ENCODE measurements around the gene MCM3AP.
"Not testable (repeated sequence)": the region's sequence is repeated elsewhere in the genome, so short reads cannot be mapped to it uniquely, and the experiment has no call there.

MCM3AP gene

DNA sequence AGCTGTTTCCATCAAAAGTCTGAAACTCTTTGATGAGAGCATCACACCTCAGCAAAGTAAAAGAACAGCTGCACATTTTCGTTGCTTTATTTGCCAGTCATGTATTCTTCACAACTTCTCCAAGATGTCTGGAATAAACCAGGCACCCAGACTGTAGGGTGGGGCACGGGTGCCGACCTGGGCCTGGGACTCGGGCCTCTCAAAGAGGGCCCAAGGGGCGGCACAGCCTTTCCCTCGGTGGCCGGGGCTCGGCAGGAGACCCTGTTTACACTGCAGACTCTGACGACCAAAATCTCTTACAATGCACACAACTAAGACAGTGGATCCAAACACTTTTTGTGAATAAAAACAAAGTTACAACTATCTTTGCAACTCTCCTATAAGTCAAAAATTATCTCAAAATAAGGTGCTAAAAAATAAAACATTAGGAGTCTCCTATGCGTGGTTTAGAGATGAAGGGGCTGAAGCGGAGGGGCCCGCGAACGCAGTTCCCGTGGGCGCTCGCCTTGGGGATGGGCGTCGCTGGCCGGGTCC is 57.5 kb downstream of the MCM3AP start (continued):
- TF ChIP-seq, protein P1, sequence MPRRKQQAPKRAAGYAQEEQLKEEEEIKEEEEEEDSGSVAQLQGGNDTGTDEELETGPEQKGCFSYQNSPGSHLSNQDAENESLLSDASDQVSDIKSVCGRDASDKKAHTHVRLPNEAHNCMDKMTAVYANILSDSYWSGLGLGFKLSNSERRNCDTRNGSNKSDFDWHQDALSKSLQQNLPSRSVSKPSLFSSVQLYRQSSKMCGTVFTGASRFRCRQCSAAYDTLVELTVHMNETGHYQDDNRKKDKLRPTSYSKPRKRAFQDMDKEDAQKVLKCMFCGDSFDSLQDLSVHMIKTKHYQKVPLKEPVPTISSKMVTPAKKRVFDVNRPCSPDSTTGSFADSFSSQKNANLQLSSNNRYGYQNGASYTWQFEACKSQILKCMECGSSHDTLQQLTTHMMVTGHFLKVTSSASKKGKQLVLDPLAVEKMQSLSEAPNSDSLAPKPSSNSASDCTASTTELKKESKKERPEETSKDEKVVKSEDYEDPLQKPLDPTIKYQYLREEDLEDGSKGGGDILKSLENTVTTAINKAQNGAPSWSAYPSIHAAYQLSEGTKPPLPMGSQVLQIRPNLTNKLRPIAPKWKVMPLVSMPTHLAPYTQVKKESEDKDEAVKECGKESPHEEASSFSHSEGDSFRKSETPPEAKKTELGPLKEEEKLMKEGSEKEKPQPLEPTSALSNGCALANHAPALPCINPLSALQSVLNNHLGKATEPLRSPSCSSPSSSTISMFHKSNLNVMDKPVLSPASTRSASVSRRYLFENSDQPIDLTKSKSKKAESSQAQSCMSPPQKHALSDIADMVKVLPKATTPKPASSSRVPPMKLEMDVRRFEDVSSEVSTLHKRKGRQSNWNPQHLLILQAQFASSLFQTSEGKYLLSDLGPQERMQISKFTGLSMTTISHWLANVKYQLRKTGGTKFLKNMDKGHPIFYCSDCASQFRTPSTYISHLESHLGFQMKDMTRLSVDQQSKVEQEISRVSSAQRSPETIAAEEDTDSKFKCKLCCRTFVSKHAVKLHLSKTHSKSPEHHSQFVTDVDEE (CRISPR knock-in tag; IDR thresholded peaks at IDR 0.05): no peak
- no peak for TF ChIP-seq ISL1 (CRISPR knock-in tag; IDR thresholded peaks at IDR 0.05)
- TF ChIP-seq, protein P2, sequence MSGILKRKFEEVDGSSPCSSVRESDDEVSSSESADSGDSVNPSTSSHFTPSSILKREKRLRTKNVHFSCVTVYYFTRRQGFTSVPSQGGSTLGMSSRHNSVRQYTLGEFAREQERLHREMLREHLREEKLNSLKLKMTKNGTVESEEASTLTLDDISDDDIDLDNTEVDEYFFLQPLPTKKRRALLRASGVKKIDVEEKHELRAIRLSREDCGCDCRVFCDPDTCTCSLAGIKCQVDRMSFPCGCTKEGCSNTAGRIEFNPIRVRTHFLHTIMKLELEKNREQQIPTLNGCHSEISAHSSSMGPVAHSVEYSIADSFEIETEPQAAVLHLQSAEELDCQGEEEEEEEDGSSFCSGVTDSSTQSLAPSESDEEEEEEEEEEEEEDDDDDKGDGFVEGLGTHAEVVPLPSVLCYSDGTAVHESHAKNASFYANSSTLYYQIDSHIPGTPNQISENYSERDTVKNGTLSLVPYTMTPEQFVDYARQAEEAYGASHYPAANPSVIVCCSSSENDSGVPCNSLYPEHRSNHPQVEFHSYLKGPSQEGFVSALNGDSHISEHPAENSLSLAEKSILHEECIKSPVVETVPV (CRISPR knock-in tag; IDR thresholded peaks at IDR 0.05): no peak

DNA sequence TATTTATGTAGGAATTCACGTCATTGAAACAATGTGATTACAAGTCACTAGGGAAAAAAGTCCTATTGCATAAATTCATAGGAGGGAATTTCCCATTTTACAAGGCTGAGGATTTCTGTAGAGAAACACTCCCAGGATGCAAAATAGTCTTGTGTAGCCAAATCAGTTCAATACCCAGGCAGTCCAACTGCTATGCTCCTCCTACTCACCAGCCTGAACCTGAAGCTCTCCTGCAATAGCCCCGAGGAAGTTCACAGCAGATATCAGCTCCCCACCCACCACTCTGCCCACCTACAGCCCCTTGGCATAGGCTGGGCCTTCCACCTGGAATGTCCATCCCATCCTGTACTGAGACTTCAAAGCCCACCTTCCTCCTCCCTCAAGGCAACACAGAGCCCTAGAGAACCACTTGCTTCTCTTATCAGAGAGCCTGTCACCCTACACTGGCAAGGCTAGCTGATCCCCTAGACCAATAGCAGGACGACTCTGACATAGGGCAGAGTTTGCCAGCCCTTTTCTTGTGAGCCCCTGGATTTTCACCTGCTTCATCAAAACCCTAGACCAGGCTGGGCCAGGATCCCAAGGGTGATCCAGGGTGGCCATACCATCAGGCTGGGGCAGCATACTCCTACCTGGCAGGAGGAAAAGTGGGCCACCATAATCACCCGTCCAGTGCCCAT is 58.4 kb downstream of the MCM3AP start:
- TF ChIP-seq ZFP30 (CRISPR knock-in tag; IDR thresholded peaks at IDR 0.05): no peak
- ATAC-seq: no peak

DNA sequence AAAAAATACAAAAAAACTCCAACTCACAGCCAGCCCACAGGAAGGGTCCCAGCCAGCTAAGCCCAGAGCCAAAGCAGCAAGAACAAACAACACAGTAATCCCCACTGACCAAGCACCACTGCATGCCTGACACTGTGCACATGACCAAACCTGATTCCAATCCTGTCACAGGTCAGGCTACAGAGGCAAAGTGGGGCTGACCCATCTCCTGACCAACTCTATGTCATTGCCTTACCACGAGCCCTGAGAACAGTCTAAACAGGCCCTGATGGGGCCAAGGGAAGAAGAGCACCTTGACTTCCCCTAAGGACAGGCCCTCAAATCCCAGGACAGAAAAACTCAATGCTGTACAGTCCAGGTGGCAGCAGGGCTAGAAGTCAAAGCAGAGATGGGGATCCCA is 59.3 kb downstream of the MCM3AP start:
- no peak for ATAC-seq
- TF ChIP-seq PPARA (CRISPR knock-in tag; IDR thresholded peaks at IDR 0.05; ENCODE audit: borderline replicate concordance): no peak
- no peak for TF ChIP-seq ZC3H10 (CRISPR knock-in tag; IDR thresholded peaks at IDR 0.05)
- TF ChIP-seq ARNTL (CRISPR knock-in tag; IDR thresholded peaks at IDR 0.05; ENCODE audit: borderline replicate concordance, low read depth): no peak
- TF ChIP-seq, protein P1 (CRISPR knock-in tag; IDR thresholded peaks at IDR 0.05): no peak
- TF ChIP-seq RARB (CRISPR knock-in tag; IDR thresholded peaks at IDR 0.05): no peak
- no peak for TF ChIP-seq ISL1 (CRISPR knock-in tag; IDR thresholded peaks at IDR 0.05)
- no peak for TF ChIP-seq BACH2 (CRISPR knock-in tag; IDR thresholded peaks at IDR 0.05; ENCODE audit: borderline replicate concordance)

DNA sequence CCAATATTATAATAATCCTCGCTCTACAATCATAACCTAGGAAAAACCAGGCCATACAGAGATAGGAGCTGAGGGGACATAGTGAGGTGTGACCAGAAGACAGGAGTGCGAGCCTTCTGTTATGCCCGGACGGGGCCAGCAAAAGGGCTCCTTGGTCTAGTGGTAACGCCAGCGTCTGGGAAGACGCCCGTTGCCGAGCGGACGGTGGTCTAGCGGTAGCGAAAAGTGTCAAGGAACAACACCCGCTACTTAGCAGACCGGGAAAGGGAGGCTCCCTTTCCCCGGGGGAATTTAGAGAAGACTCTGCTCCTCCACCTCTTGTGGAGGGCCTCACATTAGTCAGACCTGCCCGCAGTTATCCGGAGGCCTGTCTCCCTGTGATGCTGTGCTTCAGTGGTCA is 61.8 kb downstream of the MCM3AP start:
- ATAC-seq: not testable (repeated sequence)

DNA sequence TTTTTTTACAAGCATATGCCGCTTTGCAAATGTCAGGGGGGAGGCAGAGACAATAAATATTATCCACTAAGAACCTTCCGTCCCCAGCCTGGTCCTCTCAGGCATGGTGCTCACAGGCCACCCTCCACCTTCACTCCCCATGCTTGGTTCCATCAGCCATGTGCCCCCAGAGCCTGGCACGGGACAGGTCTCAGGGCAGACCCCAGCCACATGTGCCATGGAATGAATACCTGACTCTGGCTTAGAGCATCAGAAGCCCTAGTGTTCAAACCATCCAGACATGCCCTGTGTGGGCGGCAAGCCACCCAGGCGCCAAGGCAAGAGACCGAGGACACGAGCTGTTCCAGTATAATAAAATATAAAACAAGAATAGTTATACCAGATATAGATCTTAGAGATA is 62.2 kb downstream of the MCM3AP start:
- ATAC-seq: no peak
- TF ChIP-seq, protein P2 (CRISPR knock-in tag; IDR thresholded peaks at IDR 0.05): no peak
- TF ChIP-seq ZNF8 (CRISPR knock-in tag; IDR thresholded peaks at IDR 0.05): no peak
- TF ChIP-seq ZNF70 (CRISPR knock-in tag; IDR thresholded peaks at IDR 0.05): no peak
- TF ChIP-seq TCF4 (CRISPR knock-in tag; IDR thresholded peaks at IDR 0.05; ENCODE audit: borderline replicate concordance): no peak
- TF ChIP-seq, protein P3, sequence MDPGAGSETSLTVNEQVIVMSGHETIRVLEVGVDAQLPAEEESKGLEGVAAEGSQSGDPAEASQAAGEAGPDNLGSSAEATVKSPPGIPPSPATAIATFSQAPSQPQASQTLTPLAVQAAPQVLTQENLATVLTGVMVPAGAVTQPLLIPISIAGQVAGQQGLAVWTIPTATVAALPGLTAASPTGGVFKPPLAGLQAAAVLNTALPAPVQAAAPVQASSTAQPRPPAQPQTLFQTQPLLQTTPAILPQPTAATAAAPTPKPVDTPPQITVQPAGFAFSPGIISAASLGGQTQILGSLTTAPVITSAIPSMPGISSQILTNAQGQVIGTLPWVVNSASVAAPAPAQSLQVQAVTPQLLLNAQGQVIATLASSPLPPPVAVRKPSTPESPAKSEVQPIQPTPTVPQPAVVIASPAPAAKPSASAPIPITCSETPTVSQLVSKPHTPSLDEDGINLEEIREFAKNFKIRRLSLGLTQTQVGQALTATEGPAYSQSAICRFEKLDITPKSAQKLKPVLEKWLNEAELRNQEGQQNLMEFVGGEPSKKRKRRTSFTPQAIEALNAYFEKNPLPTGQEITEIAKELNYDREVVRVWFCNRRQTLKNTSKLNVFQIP (CRISPR knock-in tag; IDR thresholded peaks at IDR 0.05; ENCODE audit: borderline replicate concordance, low read depth): no peak
- TF ChIP-seq, protein P4, sequence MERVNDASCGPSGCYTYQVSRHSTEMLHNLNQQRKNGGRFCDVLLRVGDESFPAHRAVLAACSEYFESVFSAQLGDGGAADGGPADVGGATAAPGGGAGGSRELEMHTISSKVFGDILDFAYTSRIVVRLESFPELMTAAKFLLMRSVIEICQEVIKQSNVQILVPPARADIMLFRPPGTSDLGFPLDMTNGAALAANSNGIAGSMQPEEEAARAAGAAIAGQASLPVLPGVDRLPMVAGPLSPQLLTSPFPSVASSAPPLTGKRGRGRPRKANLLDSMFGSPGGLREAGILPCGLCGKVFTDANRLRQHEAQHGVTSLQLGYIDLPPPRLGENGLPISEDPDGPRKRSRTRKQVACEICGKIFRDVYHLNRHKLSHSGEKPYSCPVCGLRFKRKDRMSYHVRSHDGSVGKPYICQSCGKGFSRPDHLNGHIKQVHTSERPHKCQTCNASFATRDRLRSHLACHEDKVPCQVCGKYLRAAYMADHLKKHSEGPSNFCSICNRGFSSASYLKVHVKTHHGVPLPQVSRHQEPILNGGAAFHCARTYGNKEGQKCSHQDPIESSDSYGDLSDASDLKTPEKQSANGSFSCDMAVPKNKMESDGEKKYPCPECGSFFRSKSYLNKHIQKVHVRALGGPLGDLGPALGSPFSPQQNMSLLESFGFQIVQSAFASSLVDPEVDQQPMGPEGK (CRISPR knock-in tag; IDR thresholded peaks at IDR 0.05; ENCODE audit: borderline replicate concordance): no peak
- TF ChIP-seq ZNF565 (CRISPR knock-in tag; conservative IDR thresholded peaks at IDR 0.05; ENCODE audit: low read depth): no peak
- no peak for TF ChIP-seq OSR1 (CRISPR knock-in tag; IDR thresholded peaks at IDR 0.05)
- no peak for TF ChIP-seq ISL1 (CRISPR knock-in tag; IDR thresholded peaks at IDR 0.05)
- TF ChIP-seq, protein P1 (CRISPR knock-in tag; IDR thresholded peaks at IDR 0.05): no peak
- TF ChIP-seq BACH2 (CRISPR knock-in tag; IDR thresholded peaks at IDR 0.05; ENCODE audit: borderline replicate concordance): no peak
- TF ChIP-seq ESRRG (CRISPR knock-in tag; IDR thresholded peaks at IDR 0.05): no peak
- TF ChIP-seq RARB (CRISPR knock-in tag; IDR thresholded peaks at IDR 0.05): no peak
